Measurements from ENCODE around the gene SARM1.
A peak's percentile ranks its signal among the peaks of the same experiment; 100 is the strongest.

The SARM1 gene

DNA sequence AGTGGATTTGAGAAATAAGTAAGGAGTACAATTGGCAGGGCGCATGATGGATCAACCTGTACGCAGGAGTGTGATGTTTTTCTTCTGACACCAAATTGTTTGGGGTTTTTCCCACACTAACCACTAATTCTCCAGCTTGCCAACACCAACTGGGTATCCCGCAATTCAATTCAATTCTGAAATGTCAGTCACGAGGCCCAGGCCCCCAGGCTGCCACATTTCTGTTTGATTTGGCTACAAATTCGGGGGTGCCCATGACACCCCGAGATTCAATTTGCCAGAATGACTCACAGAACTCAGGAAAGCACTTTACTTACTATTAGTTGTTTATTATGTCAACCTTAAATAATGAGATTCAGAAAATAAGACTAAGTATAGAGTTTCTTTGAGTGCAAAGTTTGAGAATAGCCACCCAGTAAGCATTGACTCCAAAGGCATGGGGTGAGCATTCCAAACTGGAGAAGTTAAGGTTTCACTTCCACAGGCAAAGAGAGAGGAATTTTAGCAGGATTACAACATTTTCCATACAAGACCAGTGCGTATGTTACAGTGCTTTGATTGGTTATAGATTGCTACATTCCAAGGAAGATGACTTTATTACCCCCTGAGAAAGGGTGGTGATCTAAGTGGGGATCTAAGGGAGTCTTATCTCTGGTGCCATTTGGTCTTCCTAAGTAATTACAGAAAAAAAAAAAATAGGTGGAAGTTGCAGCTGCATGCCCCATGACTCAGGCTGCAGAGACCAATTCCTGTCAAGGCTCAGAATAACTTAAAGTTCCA, 23.0 kb downstream of the SARM1 start:
- DNase-seq (ENCODE audit: low read depth): peak; percentile 28
- TF ChIP-seq, protein P1, sequence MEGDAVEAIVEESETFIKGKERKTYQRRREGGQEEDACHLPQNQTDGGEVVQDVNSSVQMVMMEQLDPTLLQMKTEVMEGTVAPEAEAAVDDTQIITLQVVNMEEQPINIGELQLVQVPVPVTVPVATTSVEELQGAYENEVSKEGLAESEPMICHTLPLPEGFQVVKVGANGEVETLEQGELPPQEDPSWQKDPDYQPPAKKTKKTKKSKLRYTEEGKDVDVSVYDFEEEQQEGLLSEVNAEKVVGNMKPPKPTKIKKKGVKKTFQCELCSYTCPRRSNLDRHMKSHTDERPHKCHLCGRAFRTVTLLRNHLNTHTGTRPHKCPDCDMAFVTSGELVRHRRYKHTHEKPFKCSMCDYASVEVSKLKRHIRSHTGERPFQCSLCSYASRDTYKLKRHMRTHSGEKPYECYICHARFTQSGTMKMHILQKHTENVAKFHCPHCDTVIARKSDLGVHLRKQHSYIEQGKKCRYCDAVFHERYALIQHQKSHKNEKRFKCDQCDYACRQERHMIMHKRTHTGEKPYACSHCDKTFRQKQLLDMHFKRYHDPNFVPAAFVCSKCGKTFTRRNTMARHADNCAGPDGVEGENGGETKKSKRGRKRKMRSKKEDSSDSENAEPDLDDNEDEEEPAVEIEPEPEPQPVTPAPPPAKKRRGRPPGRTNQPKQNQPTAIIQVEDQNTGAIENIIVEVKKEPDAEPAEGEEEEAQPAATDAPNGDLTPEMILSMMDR (IDR thresholded peaks at IDR 0.05; ENCODE audit: low read length, missing control alignments): no peak
- H3K4me3 ChIP-seq (replicated peaks; ENCODE audit: low read depth, low read length): no peak overlapping the region

DNA sequence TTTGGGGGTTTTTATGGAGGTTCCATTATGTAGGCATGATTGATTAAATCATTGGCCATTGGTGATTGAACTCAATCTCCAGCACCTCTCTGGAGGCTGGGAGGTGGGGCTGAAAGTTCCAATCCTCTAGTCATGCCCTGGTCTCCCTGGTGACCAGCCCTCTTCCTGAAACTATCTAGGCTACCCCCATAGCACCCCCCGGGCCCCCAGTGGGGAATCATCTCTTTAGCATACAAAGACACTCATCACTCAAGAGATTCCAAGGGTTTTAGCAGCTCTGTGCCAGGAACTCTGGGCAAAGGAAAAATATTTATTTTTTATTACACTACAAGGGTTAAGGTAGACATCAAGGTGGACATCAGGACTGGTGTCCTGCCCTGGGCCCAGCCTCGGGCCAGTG, 23.9 kb downstream of the SARM1 start:
- TF ChIP-seq, protein P1 (IDR thresholded peaks at IDR 0.05; ENCODE audit: low read length, missing control alignments): no peak
- H3K4me3 ChIP-seq (replicated peaks; ENCODE audit: low read depth, low read length): no peak overlapping the region

DNA sequence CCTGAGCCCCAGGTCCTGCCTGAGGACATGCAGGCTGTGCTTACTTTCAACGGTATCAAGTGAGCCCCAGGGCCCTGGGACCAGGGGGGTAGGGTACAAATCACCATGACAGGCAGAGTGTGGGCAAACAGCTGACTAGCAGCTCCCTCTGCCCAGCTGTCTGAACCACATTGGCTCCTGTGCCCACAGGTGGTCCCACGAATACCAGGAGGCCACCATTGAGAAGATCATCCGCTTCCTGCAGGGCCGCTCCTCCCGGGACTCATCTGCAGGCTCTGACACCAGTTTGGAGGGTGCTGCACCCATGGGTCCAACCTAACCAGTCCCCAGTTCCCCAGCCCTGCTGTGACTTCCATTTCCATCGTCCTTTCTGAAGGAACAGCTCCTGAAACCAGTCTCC, 24.5 kb downstream of the SARM1 start:
- no peak for DNase-seq (ENCODE audit: low read depth)
- no peak overlapping the region for H3K4me3 ChIP-seq (replicated peaks; ENCODE audit: low read depth, low read length)
- TF ChIP-seq, protein P1 (IDR thresholded peaks at IDR 0.05; ENCODE audit: low read length, missing control alignments): no peak

More for the DNA sequence above, 23.9 kb downstream of the SARM1 start:
- DNase-seq (ENCODE audit: low read depth): no peak

DNA sequence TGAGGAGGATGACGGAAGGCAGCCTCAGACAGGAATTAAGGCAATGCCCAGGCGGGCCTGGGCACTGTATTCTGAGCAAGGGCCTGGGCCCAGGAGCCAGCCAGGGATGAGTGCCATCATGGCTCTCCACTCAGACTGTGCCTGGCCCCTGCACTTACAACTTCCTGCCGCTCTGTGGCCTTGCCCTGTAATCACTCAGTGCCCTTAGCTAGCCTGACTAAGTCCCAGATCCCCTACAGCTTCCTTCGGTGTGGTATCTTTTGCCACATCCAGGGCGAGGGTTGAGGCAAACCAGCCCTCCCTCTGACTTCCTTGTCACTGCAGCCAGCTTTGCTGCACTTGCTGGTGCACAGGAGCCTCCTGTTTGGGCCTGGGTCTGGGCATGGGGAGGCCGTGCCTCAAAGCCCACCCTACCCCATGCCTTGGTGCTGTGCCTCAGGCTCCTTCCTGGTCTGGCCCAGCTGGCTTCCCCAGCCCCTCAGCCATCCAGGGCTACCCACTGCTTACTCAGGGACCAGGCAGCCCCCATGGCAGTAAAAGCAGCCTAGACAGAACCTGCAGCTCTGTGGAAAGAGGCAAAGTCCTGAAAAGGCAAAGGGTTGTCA, 25.2 kb downstream of the SARM1 start:
- DNase-seq (ENCODE audit: low read depth): no peak
- no peak overlapping the region for H3K4me3 ChIP-seq (replicated peaks; ENCODE audit: low read depth, low read length)
- TF ChIP-seq, protein P1 (IDR thresholded peaks at IDR 0.05; ENCODE audit: low read length, missing control alignments): no peak

DNA sequence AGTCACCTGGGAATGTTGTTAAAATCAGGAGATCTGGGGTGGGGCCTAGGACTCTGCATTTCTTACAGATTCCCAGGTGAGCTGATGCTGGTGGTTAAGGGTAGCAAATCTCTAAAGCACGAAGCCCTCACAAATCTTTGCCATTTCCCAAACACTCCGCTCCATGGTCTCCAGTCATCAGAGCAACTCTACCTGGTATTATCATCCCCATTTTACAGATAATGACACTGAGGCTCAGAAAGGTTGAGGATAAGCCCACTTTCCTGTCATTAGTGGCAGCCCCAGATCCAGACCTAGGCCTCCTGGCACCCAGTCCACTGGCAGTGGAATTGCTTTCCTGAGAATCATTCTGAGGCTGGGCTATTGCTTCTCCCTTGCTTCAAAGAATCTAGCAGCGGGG, 25.8 kb downstream of the SARM1 start:
- TF ChIP-seq, protein P1 (IDR thresholded peaks at IDR 0.05; ENCODE audit: low read length, missing control alignments): no peak
- H3K4me3 ChIP-seq (replicated peaks; ENCODE audit: low read depth, low read length): no peak overlapping the region
- DNase-seq (ENCODE audit: low read depth): no peak

DNA sequence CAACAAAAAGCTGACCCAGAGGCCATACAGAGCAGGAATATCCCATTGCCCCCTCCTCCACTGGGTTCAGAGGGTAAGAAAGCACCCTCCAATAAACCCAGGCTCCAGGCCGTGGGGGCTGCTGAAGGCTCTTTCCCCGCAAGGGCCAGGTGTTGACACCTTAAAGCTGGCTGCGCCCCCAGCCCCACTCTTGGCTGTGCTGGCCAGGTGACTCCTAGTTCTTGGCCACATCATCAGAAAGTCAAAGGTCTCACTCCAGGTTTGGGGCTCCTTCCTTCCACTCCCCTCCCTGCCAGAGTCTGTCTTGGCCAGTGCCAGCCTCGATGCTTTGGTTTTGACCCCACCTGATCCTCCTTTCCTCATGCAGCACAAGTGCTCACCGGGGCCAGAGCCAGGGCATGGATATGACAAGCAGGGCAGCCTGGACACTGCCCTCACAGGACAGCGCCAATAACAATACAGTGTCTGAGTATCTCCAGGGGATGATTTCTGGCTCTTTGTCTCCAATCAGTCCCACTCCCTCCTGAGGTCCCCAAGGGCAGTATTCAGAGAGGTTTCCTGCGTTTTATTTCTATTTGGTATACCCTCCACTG, 26.3 kb downstream of the SARM1 start:
- TF ChIP-seq, protein P1 (IDR thresholded peaks at IDR 0.05; ENCODE audit: low read length, missing control alignments): no peak
- H3K4me3 ChIP-seq (replicated peaks; ENCODE audit: low read depth, low read length): no peak overlapping the region
- DNase-seq (ENCODE audit: low read depth): no peak
